B cell (primary cell): ENCODE data around the gene ALS2CL. TPM values are rescaled to one million over a fixed set of nuclear protein-coding genes. Genes with fewer than 3 reads are reported as not detected.

ENCODE experiments used
- ATAC-seq: fragments of 200-7000 bp; cut with Tn5 transposase; one replicate; pipeline ENCODE4 v1.10.0; 2021; ENCODE audit warnings: low read depth, mild to moderate bottlenecking, moderate number of reproducible peaks, moderate library complexity
- CTCF ChIA-PET: fragments of 350-600 bp; sonication (Branson Sonifier 250); formaldehyde crosslinking; loops from one replicate; lab custom pipeline; 2021; ENCODE audit warnings: antibody characterized with exemption, inconsistent platforms; lab: Charles Lee
- POLR2A ChIA-PET: fragments of 350-600 bp; sonication (Branson Sonifier 250); formaldehyde crosslinking; loops from one replicate; lab custom pipeline; 2021; ENCODE audit warnings: antibody characterized with exemption; lab: Charles Lee
- DNase-seq: peaks from one replicate; pipeline ENCODE4 v3.0.0; 2013
- H2AFZ ChIP-seq: 2 replicates; pipeline ENCODE4 v1.6.1; 2012; ENCODE audit warnings: mild to moderate bottlenecking, low read depth, low read length; ENCODE audit not compliant: insufficient read depth, poor library complexity, severe bottlenecking
- H3K27ac ChIP-seq, 2 donors: 1 replicate in 1 of 2; 2 replicates in 1 of 2; pipeline ENCODE4 v1.5.1; 2012 to 2013; ENCODE audit warnings: low read length in 2 of 2, mild to moderate bottlenecking in 2 of 2, moderate library complexity in 1 of 2
- H3K27me3 ChIP-seq, 4 experiments: fragments of 200-600 bp in 1 of 4; sonication (generic) in 1 of 4; replicated peaks in 1 of 4; 1 replicate in 2 of 4; 2 replicates in 2 of 4; pipeline versions ENCODE4 v1.6.1 to v1.7.0; 2013 to 2016; ENCODE audit warnings: low read length in 3 of 4, mild to moderate bottlenecking in 2 of 4, mixed read lengths in 1 of 4, moderate library complexity in 1 of 4; ENCODE audit not compliant: insufficient read depth in 4 of 4, control insufficient read depth in 3 of 4; ENCODE audit errors: control extremely low read depth in 1 of 4
- H3K36me3 ChIP-seq, 2 experiments: replicated peaks in 1 of 2; 1 replicate in 1 of 2; 2 replicates in 1 of 2; pipeline versions ENCODE4 v1.6.1 to v1.7.1; 2013; ENCODE audit warnings: low read length in 1 of 2; ENCODE audit not compliant: insufficient read depth in 2 of 2, control insufficient read depth in 1 of 2; ENCODE audit errors: control extremely low read depth in 1 of 2, extremely low read depth in 1 of 2
- H3K4me1 ChIP-seq, 2 donors: fragments of 200-600 bp in 1 of 2; sonication (generic) in 1 of 2; 1 replicate in 1 of 2; 2 replicates in 1 of 2; pipeline versions ENCODE4 v1.5.1 to v1.6.1; 2013 to 2017; ENCODE audit warnings: low read length in 2 of 2; ENCODE audit not compliant: control insufficient read depth in 2 of 2, insufficient read depth in 2 of 2
- H3K4me2 ChIP-seq: replicated peaks from 2 replicates; pipeline ENCODE3; 2012; ENCODE audit warnings: mild to moderate bottlenecking, low read depth, low read length; ENCODE audit not compliant: poor library complexity, severe bottlenecking
- H3K4me3 ChIP-seq, 5 experiments: fragments of 200-600 bp in 1 of 5; sonication (generic) in 1 of 5; 1 replicate in 3 of 5; 2 replicates in 2 of 5; pipeline versions ENCODE4 v1.5.1 to v1.7.0; 2011 to 2016; ENCODE audit warnings: low read length in 4 of 5, mild to moderate bottlenecking in 4 of 5, low read depth in 2 of 5, control low read depth in 1 of 5, moderate library complexity in 1 of 5; ENCODE audit not compliant: insufficient read depth in 1 of 5; ENCODE audit errors: control extremely low read depth in 1 of 5, extremely low read depth in 1 of 5
- H3K79me2 ChIP-seq: fragments of 200-600 bp; sonication (generic); one replicate; pipeline ENCODE4 v1.6.0; 2016; ENCODE audit warnings: low read length; ENCODE audit not compliant: control insufficient read depth, insufficient read depth
- H3K9ac ChIP-seq: fragments of 200-600 bp; sonication (generic); 2 replicates; pipeline ENCODE4 v1.6.1; 2017; ENCODE audit warnings: mild to moderate bottlenecking, low read length, moderate library complexity
- H3K9me3 ChIP-seq, 3 donors: one replicate each; pipeline versions ENCODE4 v1.6.1 to v1.7.1; 2013; ENCODE audit warnings: low read length in 2 of 3; ENCODE audit not compliant: control insufficient read depth in 2 of 3, insufficient read depth in 1 of 3; ENCODE audit errors: control extremely low read depth in 1 of 3
- H4K20me1 ChIP-seq: 2 replicates; pipeline ENCODE4 v1.6.0; 2012; ENCODE audit warnings: mild to moderate bottlenecking, low read length; ENCODE audit not compliant: insufficient read depth, control insufficient read depth, poor library complexity, severe bottlenecking
- H3K27ac Mint-ChIP-seq: one replicate; pipeline ENCODE4 v1.8.0; 2021; ENCODE audit warnings: mixed read lengths
- H3K27me3 Mint-ChIP-seq: one replicate; pipeline ENCODE4 v1.8.0; 2021; ENCODE audit warnings: mixed read lengths
- H3K4me1 Mint-ChIP-seq: one replicate; pipeline ENCODE4 v1.8.0; 2021; ENCODE audit warnings: mixed read lengths
- H3K4me3 Mint-ChIP-seq: one replicate; pipeline ENCODE4 v1.8.0; 2021; ENCODE audit warnings: mixed read lengths
- H3K9me3 Mint-ChIP-seq: one replicate; pipeline ENCODE4 v1.8.0; 2022; ENCODE audit warnings: mixed read lengths; ENCODE audit not compliant: insufficient read depth
- EZH2 ChIP-seq: IDR thresholded peaks from 2 replicates; pipeline ENCODE4 v1.6.1; 2012; ENCODE audit warnings: borderline replicate concordance, low read depth, mild to moderate bottlenecking, moderate library complexity, low read length; ENCODE audit not compliant: insufficient read depth, poor library complexity, severe bottlenecking
- WGBS: methylation state at CpG from one replicate; pipeline ENCODE4 v1.1.5; 2013; ENCODE audit warnings: missing lambda C conversion rate; ENCODE audit not compliant: insufficient coverage; 5-methylcytosine and 5-hydroxymethylcytosine counted together
- intact Hi-C: fragments of 100-400 bp; cut with micrococcal nuclease; formaldehyde crosslinking; loops from one replicate; pipeline ENCODE4 v1.10.0; 2022
- polyA plus RNA-seq: library from polyadenylated mRNA; depleted of rRNA; stranded (reverse); fragments of >200 nt; gene quantifications from 2 replicates; pipeline ENCODE4 v1.2.3, GENCODE V29; 2012
- total RNA-seq, 2 donors: library from RNA; stranded (reverse); fragments of 120-200 nt in 1 of 2; gene quantifications; 1 replicate in 1 of 2; 2 replicates in 1 of 2; pipeline versions ENCODE4 v1.2.3 to v1.2.4, GENCODE V29; 2013 to 2022
- TF ChIP-seq, protein P1 (sequence below): fragments of 200-600 bp; IDR thresholded peaks from one replicate; pipeline ENCODE4 v1.8.0; 2022; ENCODE audit warnings: antibody characterized with exemption, mild to moderate bottlenecking

The ALS2CL gene
- total and polyA plus RNA-seq, 2 donors (not counting 1 experiment from before 2014, with no cell fraction given), result 0.22 to 0.30 TPM

DNA sequence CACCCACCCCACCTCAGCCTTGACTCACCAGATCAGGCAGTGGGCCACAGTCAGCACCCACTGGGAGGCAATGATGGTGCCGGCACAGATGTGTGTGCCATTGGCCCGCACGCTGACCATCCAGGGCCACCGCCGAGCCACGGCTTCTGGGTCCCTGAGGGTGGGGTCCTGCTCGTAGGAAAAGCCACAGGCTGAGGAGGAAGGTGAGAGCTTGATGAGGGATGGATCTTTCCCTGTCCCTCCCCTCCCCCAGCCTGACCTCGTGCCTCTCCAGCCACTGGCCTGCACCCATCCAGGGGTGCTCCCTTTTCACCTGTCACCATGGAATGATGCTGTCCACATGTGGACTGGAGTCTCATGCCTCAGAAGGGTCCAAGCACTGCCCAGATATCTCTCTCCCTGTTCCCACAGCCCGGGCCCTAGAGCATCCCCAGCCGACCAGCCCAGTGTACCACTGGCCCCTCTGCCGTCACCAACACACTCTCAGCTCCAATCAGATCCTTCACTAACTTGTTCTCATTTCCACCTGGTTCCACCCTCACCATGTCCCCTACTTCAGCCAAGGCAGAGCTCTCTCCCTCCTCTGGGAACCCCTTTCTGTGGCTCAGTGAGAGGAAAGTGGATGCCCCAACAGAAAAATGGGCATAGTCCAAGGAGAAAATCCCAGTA is 22.2 kb upstream of the ALS2CL start:
- CTCF ChIA-PET, result interaction anchor here (0.9 to 1.6 kb wide), 2 partner anchors 10 to 179 kb away, joined by 3 read pairs; no protein-coding TSS in a partner anchor
- ATAC-seq (no peak), DNase-seq (no peak)
- peaks cover 0 to 13% (median 0%) of the 10 kb centered on the region in 4 experiments for H3K27me3 ChIP-seq
- no peak for TF ChIP-seq EZH2
- TF ChIP-seq, protein P1, sequence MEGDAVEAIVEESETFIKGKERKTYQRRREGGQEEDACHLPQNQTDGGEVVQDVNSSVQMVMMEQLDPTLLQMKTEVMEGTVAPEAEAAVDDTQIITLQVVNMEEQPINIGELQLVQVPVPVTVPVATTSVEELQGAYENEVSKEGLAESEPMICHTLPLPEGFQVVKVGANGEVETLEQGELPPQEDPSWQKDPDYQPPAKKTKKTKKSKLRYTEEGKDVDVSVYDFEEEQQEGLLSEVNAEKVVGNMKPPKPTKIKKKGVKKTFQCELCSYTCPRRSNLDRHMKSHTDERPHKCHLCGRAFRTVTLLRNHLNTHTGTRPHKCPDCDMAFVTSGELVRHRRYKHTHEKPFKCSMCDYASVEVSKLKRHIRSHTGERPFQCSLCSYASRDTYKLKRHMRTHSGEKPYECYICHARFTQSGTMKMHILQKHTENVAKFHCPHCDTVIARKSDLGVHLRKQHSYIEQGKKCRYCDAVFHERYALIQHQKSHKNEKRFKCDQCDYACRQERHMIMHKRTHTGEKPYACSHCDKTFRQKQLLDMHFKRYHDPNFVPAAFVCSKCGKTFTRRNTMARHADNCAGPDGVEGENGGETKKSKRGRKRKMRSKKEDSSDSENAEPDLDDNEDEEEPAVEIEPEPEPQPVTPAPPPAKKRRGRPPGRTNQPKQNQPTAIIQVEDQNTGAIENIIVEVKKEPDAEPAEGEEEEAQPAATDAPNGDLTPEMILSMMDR, result no peak
- H3K27ac ChIP-seq, result no peak overlapping the region
- H3K9ac ChIP-seq, result no peak overlapping the region
- no peaks in the 10 kb centered on the region for H3K9me3 ChIP-seq
- no peak overlapping the region for H3K27ac Mint-ChIP-seq
- no peak overlapping the region for H3K4me3 Mint-ChIP-seq
- H3K4me1 Mint-ChIP-seq, result no peaks in the 10 kb centered on the region
- H3K4me1 ChIP-seq, result no peaks in the 10 kb centered on the region
- no peaks in the 10 kb centered on the region for H3K36me3 ChIP-seq
- no peaks in the 10 kb centered on the region for H4K20me1 ChIP-seq
- no peaks in the 10 kb centered on the region for H3K9me3 Mint-ChIP-seq
- H3K4me2 ChIP-seq, result no peak overlapping the region
- peaks cover 19% of the 10 kb centered on the region for H3K27me3 Mint-ChIP-seq
- POLR2A ChIA-PET, result interaction anchor here (0.6 kb wide), 1 partner anchor 981 kb away, joined by 3 read pairs; no protein-coding TSS in a partner anchor
- H3K4me3 ChIP-seq, result no peak overlapping the region
- 87% methylated on average over 4 of the region's 11 CpGs for WGBS
- intact Hi-C loops, result no loop called here
- no peak overlapping the region for H2AFZ ChIP-seq
- H3K79me2 ChIP-seq, result no peaks in the 10 kb centered on the region
